CD4-positive, alpha-beta T cell (primary cell): ENCODE measurements around the gene MCTP1. TPM values are rescaled to one million over a fixed set of nuclear protein-coding genes. Genes with fewer than 3 reads are reported as not detected.

ENCODE experiments used
- ATAC-seq: fragments of 200-7000 bp; cut with Tn5 transposase; one replicate; pipeline ENCODE4 v1.10.0; 2022; ENCODE audit warnings: mild to moderate bottlenecking; ENCODE audit not compliant: poor library complexity
- CTCF ChIA-PET: fragments of 350-600 bp; sonication (Branson Sonifier 250); formaldehyde crosslinking; loops from one replicate; lab custom pipeline; 2021; ENCODE audit warnings: antibody characterized with exemption, inconsistent platforms; lab: Charles Lee
- POLR2A ChIA-PET: fragments of 350-600 bp; sonication (Branson Sonifier 250); formaldehyde crosslinking; loops from one replicate; lab custom pipeline; 2021; ENCODE audit warnings: antibody characterized with exemption, inconsistent platforms; lab: Charles Lee
- DNase-seq, 14 experiments: peaks; one replicate each; pipeline ENCODE4 v3.0.0-alpha.2; 2013 to 2020; ENCODE audit warnings: mixed read lengths in 2 of 14
- H3K27ac ChIP-seq, 2 donors: one replicate each; pipeline versions ENCODE4 v1.5.1 to v1.7.0; 2013; ENCODE audit warnings: low read length in 2 of 2, low read depth in 1 of 2, mild to moderate bottlenecking in 1 of 2
- H3K27me3 ChIP-seq, 2 experiments: 1 replicate in 1 of 2; 2 replicates in 1 of 2; pipeline versions ENCODE4 v1.6.1 to v1.7.0; 2013; ENCODE audit warnings: low read length in 2 of 2, control low read depth in 1 of 2, mild to moderate bottlenecking in 1 of 2, moderate library complexity in 1 of 2; ENCODE audit not compliant: insufficient read depth in 2 of 2, control insufficient read depth in 1 of 2
- H3K36me3 ChIP-seq: one replicate; pipeline ENCODE4 v1.6.1; 2013; ENCODE audit warnings: low read length, control low read depth; ENCODE audit not compliant: insufficient read depth
- H3K4me1 ChIP-seq: one replicate; pipeline ENCODE4 v1.6.1; 2013; ENCODE audit warnings: low read length, control low read depth; ENCODE audit not compliant: insufficient read depth
- H3K4me3 ChIP-seq: one replicate; pipeline ENCODE4 v1.5.1; 2013; ENCODE audit warnings: mild to moderate bottlenecking, low read length, moderate library complexity
- H3K9me3 ChIP-seq, 2 experiments: 1 replicate in 1 of 2; 2 replicates in 1 of 2; pipeline versions ENCODE4 v1.6.1 to v1.7.0; 2013; ENCODE audit warnings: low read length in 2 of 2, mild to moderate bottlenecking in 2 of 2, control low read depth in 1 of 2, moderate library complexity in 1 of 2; ENCODE audit not compliant: control insufficient read depth in 1 of 2, insufficient read depth in 1 of 2
- H3K27ac Mint-ChIP-seq: one replicate; pipeline ENCODE4 v1.8.0; 2020; ENCODE audit warnings: mixed read lengths
- H3K27me3 Mint-ChIP-seq: one replicate; pipeline ENCODE4 v1.8.0; 2021; ENCODE audit warnings: mixed read lengths
- H3K36me3 Mint-ChIP-seq: one replicate; pipeline ENCODE4 v1.8.0; 2021; ENCODE audit warnings: low read depth, mixed read lengths
- H3K4me1 Mint-ChIP-seq: one replicate; pipeline ENCODE4 v1.8.0; 2021; ENCODE audit warnings: low read depth, mixed read lengths
- H3K4me3 Mint-ChIP-seq: one replicate; pipeline ENCODE4 v1.8.0; 2020; ENCODE audit warnings: mild to moderate bottlenecking, mixed read lengths
- H3K9me3 Mint-ChIP-seq: one replicate; pipeline ENCODE4 v1.8.0; 2020; ENCODE audit warnings: mixed read lengths
- intact Hi-C, 2 experiments: fragments of 100-400 bp; cut with DNase I in 1 of 2; cut with micrococcal nuclease in 1 of 2; formaldehyde crosslinking; loops; one replicate each; pipeline versions ENCODE4 v1.15.1 to v1.9.0; 2023 to 2025; cut with DNase I, micrococcal nuclease
- total RNA-seq, 174 experiments: library from RNA in 2 of 174; stranded (reverse) in 2 of 174; gene quantifications; one replicate each; pipeline ENCODE4 v1.2.3 and lab custom pipeline; 2021 to 2026
- TF ChIP-seq, protein P1 (sequence below): fragments of 200-600 bp; IDR thresholded peaks from one replicate; pipeline ENCODE4 v1.8.0; 2022; ENCODE audit warnings: antibody characterized with exemption, mild to moderate bottlenecking

Gene MCTP1
- total RNA-seq, 2 experiments from 2014 or later: 2.1 to 2.7 TPM

DNA sequence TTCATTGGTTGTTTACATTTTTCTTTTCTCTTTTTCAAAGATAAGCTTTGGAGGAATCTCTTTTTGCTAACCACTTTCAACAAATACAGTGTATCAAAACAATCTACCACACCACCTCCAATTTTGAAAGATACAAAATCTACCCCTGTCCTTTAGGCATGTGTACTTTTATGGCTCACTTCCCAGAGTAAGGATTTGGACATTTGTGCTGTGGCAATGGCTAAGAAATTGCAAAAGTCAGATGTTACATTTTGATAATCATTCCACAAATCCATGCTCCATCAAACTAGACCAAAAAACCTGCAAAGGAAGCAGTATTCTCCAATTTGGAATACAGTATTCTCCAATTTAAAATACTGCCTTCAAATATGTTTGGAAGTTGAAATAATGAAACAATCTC, 204.9 kb downstream of the MCTP1 start:
- Histone ChIP-seq H3K27me3 (no peaks in the 10 kb centered on the region), H3K27ac (no peak overlapping the region), H3K4me1 (no peaks in the 10 kb centered on the region), H3K9me3 (no peaks in the 10 kb centered on the region), H3K4me3 (no peak overlapping the region), H3K36me3 (no peaks in the 10 kb centered on the region)
- intact Hi-C loops: no loop called here
- peaks cover 22% of the 10 kb centered on the region for H3K4me1 Mint-ChIP-seq
- H3K27ac Mint-ChIP-seq: no peak overlapping the region
- DNase-seq (no peak), ATAC-seq (no peak)
- H3K4me3 Mint-ChIP-seq: no peak overlapping the region
- H3K9me3 Mint-ChIP-seq: no peaks in the 10 kb centered on the region
- ChIA-PET POLR2A (interaction anchor here (0.8 kb wide), 1 partner anchor 8 kb away, joined by 4 read pairs; no protein-coding TSS in a partner anchor), CTCF (no interaction called here)
- no peaks in the 10 kb centered on the region for H3K27me3 Mint-ChIP-seq
- TF ChIP-seq, protein P1, sequence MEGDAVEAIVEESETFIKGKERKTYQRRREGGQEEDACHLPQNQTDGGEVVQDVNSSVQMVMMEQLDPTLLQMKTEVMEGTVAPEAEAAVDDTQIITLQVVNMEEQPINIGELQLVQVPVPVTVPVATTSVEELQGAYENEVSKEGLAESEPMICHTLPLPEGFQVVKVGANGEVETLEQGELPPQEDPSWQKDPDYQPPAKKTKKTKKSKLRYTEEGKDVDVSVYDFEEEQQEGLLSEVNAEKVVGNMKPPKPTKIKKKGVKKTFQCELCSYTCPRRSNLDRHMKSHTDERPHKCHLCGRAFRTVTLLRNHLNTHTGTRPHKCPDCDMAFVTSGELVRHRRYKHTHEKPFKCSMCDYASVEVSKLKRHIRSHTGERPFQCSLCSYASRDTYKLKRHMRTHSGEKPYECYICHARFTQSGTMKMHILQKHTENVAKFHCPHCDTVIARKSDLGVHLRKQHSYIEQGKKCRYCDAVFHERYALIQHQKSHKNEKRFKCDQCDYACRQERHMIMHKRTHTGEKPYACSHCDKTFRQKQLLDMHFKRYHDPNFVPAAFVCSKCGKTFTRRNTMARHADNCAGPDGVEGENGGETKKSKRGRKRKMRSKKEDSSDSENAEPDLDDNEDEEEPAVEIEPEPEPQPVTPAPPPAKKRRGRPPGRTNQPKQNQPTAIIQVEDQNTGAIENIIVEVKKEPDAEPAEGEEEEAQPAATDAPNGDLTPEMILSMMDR: no peak
- H3K36me3 Mint-ChIP-seq: no peaks in the 10 kb centered on the region

DNA sequence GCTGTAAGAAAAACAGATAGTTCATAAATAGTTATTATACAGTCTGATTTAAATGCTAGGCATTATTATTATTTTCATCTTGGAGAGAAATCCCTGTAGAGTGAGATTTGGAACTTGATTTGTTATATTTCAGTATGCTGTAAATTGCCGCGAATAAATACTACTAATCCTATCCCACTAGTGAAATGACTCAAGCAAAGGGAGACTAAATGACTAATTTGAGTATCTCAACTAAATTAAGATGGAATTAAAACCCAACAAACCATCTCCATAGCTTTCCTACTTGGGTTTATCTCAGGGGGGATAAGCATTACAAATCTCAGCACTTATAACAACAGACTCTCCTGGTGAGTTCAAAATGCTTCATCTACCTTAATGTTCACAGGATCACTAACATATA, 206.0 kb downstream of the MCTP1 start:
- ChIA-PET POLR2A (no interaction called here), CTCF (interaction anchor here (1.6 kb wide), 1 partner anchor 10 kb away, joined by 4 read pairs; no protein-coding TSS in a partner anchor)
- Histone ChIP-seq H3K36me3 (no peaks in the 10 kb centered on the region), H3K4me3 (no peak overlapping the region), H3K9me3 (no peaks in the 10 kb centered on the region), H3K27ac (no peak overlapping the region), H3K27me3 (no peaks in the 10 kb centered on the region), H3K4me1 (no peaks in the 10 kb centered on the region)
- Mint-ChIP-seq H3K9me3 (no peaks in the 10 kb centered on the region), H3K4me3 (no peak overlapping the region), H3K27me3 (no peaks in the 10 kb centered on the region), H3K27ac (no peak overlapping the region), H3K4me1 (peaks cover 22% of the 10 kb centered on the region), H3K36me3 (no peaks in the 10 kb centered on the region)
- TF ChIP-seq, protein P1: no peak
- intact Hi-C loops: no loop called here
- ATAC-seq (no peak), DNase-seq (no peak)

DNA sequence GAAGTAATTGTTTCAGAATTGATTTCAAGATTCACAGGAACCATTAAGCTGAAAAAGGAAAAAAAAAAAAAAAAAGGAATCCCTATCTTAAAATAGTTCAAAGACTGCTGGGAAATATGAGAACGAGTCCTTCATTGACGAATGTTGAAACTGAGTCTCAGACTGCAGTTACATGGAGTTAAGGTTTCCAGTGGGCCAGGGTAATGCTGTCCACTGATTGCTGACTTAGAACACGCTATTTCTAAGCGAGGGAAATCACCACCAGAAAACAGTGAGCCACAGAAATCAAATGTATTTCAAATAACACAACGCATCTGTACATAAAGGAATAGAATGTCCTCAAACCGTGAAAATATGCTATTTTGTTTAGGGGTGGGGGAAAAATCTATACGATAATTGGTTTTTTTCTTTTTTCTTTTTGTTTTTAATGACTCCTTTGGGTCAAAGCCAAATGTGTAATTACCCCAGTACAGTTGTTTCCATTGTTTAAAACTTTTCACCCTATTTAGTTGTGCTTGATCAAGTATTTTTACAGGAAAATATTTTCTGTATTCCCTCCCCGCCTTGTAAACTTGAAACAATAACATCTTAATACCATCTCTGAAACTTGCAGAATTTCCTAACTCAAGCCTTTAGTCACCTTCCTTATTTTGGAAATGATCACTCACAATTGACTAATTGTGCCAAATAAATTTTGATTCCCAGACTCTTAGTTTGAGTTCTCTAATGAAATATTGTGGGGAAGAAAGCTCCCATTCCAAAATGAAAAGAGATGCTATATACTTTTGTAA, 208.3 kb downstream of the MCTP1 start:
- no peaks in the 10 kb centered on the region for H3K27me3 ChIP-seq
- no peak overlapping the region for H3K4me3 Mint-ChIP-seq
- no peak overlapping the region for H3K4me3 ChIP-seq
- TF ChIP-seq, protein P1: no peak
- H3K9me3 ChIP-seq: no peaks in the 10 kb centered on the region
- intact Hi-C loops: no loop called here
- no peaks in the 10 kb centered on the region for H3K9me3 Mint-ChIP-seq
- ATAC-seq (no peak), DNase-seq (no peak)
- no peaks in the 10 kb centered on the region for H3K4me1 ChIP-seq
- ChIA-PET CTCF (no interaction called here), POLR2A (no interaction called here)
- H3K27ac Mint-ChIP-seq: no peak overlapping the region
- no peaks in the 10 kb centered on the region for H3K36me3 Mint-ChIP-seq
- H3K36me3 ChIP-seq: no peaks in the 10 kb centered on the region
- H3K4me1 Mint-ChIP-seq: peaks cover 15% of the 10 kb centered on the region
- no peaks in the 10 kb centered on the region for H3K27me3 Mint-ChIP-seq
- no peak overlapping the region for H3K27ac ChIP-seq
